Measurements from ENCODE around the gene MCTP1.
"Not testable (repeated sequence)": the region's sequence is repeated elsewhere in the genome, so short reads cannot be mapped to it uniquely, and the experiment has no call there.

MCTP1 gene

DNA sequence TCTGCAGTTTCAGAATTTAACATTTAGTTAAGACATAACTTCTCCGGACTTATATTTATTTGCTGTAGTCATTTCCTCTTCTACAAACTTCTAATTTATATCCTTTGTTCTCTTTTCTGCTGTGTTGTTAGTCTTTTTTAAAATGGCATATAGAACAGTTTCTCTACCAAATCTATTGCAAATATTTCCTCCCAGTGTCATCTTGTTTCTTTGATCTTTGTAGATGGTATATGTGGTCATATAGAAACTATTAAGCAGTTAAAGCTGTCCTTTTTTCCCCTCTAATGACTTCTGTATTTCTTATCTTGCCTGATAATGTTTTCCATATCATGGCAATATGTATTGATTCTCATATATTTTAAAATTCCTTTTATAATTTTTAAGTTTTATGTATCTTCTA, 264.5 kb downstream of the MCTP1 start:
- no peak for DNase-seq

DNA sequence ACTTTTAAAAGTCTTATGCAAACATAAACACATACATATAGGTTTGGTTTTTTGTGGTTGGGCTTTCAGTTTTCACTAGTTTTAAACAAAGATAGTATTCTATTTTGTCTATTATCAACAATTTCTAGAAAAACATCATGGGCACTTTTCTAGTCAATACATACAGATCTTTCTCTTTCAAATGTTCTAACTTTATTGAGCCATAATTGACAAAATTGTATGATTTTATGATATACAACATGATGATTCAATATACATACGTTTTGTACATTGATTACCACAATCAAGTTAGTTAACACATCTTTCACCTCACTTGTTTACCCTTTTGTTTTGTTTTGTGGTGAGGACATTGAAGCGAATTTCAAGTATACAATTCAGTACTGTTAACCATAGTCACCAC, 265.9 kb downstream of the MCTP1 start:
- no peak for DNase-seq

DNA sequence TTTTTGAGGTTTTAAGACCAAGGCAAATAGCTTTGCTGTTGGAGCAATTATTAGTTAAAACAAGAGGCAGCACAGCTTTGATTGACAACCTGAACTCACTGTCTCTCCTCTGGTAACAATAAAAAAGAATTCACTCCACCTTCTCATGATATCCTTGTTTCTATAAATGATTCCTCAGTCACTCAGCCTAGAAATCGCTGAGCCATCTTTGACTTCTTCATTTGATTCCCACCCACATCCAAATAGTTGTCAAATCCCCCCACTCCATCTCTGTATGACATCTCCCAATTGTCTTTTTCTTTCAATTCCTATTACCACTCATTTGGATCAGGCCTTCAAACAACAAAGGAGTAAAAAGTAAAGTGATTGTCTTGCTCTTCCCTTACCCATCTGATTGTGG, 266.4 kb downstream of the MCTP1 start:
- no peak for DNase-seq

DNA sequence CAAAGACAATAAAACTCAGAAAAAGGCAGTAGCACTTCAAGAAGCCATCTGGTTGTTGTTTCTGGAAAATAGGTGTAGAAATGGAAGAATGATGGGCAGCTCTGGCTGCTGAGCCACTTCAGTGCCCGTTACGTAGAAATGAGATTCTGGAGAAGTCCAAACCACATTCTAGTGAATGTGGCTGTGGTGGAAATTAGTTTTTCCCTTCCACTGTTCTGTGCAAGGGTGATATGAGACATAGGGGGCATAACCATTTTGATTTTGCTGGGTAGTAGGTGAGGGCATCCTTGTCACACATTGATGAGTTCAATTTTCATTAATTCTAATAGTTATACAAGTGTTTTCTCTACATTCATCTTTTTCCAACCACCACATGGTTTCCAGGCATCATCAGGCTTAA, 275.1 kb downstream of the MCTP1 start:
- DNase-seq, result no peak

DNA sequence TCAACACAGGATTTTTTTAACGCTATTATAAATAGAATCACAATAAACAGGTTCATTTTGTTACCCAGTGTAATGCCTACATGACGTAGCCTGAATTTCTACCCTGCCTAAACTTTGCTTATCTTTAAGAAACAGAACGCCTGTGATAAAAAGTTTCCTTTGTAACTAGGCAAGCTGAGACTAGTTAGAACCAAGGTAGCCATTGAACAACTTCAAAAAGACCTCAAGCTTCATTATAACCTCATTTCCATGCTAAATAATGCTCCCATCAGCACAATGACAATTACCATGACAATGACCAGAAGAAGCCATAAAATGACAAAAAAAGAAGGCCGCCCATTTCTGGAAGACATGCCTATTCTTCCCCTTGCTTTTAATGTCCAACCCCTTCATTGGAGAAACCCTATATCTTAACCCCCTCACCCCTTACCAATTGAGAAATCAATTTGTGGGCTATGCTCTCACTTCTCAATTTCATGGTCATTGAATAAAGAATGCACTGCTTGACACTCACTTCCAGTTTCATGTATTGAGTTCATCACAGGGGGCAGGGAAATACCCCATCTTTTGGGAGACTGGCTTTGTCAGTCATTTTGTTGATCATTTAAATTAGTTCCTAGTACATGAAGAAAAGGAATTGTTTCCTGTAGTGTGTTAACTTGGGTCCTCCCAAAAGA, 276.8 kb downstream of the MCTP1 start:
- DNase-seq, result no peak

DNA sequence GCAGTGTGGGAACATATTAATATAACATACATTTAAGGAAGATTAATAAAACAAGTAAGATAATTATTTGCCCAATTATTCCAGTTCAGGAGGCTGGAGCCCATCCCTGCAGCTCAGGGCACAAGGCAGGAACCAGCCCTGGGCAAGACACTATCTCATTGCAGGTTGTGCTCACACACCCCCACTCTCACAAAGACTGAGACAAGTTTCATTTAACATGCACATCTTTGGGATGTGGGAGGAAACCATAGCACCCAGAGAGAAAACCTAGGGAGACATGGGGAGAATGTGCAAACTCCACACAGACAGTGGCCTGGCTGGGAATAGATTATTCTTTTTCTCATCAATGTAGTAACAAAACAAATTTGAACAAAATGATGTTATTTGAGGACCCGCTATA, 279.1 kb downstream of the MCTP1 start:
- DNase-seq, result no peak

DNA sequence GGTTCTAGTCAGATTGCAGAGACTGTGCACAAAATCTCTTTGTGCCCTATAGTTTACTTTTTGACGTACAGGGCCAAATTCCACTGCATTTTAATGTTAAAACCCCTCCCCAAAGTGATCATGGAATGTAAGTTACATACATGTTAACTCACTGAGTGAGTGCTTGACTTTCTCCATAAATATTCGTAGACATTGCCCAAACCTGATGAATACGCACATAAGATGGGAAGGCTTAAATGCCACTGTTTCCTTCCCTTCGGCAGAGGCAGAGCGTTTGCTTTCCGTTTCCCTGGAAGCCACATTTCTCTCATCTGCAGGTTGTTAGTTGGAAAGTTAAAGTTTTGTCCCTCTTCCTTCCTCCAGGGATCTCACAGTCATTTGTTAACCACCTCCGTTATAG, 286.2 kb downstream of the MCTP1 start:
- no peak for DNase-seq

DNA sequence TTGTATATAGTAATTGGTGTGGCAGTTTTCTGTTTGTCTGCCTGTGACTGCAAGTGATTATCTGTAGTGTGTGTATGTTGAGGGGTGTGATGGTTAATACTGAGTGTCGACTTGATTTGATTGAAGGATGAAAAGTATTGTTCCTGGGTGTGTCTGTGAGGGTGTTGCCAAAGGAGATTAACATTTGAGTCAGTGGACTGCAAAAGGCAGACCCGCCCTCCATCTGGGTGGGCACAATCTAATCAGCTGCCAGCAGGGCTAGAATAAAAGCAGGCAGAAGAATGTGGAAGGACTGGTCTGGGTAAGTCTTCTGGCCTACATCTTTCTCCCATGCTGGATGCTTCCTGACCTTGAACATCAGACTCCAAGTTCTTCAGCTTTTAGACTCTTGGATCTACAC, 290.4 kb downstream of the MCTP1 start:
- DNase-seq, result not testable (repeated sequence)

DNA sequence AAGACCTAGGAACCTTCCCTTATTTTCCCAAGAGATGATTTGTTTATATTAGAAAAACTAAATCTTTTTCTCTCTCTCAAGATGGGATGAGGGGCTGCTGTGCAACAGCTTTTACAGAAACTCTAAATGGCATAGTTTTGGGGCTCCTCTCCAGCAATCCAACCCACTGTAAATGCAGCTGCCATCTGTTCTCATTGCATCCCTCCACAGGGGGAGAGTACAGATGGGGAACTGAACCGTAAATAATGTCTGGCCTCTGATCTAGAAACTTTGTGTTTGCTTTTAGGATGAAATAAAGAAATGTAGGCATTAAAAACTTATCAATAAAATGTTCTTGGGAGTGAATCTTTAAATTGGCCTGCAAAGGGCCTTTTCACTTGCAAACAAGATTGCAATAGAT, 291.4 kb downstream of the MCTP1 start:
- no peak for DNase-seq

DNA sequence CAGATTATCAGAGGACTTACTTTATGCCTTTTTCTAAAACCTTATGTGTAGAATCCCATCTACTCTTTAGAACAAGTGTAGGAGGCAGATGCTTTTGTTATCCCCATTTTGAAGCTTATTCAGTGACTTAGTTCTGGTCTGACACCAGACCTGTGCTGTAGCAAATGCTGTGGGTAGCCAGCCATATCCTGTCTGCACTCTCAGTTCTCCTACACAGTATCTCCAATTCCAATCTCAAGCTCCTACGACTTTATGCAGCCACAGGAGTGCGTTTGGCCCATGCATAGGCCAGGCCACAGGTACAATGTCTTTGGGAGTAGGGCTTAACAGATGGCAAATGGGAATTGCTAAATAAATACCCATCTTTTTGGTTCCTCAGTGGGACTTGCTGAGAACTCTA, 292.6 kb downstream of the MCTP1 start:
- DNase-seq, result no peak

DNA sequence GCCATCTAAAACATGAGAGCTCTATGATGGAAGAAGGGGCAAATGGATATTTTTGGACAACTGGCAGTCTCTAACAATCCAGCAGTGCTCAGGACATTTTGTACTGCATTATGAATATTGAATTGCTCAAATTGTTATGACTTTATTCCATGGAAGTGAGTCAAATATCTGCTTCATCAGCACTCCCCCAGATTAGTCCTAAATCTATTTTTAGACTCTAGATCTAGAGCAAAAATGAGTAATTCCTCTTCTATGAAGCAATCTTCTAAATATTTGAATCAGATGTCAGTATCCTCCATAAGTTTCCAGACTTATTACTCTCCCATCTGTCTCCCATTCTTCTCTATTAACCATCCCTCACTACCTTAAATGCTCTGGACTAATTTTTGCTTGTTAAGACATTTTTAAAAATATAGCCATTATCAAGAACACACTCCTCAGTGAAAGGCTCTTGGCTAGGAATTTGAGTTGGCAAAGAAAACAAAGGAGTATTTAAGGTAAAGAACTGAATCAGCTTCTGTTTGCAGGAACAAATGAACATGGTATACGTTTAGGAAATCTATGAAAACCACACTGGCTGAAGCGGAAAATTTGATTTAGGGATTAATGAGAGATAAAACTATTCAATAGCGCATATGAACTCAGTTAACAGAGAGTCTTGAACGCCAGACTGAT, 300.9 kb downstream of the MCTP1 start:
- no peak for DNase-seq

DNA sequence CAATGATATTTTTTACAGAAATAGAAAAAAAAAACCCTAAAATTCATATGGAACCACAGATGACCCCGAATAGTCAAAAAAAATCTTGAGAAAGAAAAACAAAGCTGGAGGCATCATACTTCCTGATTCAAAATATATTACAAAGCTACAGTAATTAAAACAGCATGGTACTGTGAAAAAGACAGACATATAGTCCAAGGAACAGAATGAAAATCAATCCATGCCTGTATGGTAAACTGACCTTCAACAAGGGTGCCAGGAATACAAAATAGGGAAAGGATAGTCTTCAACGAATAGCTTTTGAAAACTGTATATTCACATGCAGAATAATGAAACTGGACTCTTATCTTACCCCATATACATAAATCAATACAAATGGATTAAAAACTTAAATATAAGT, 307.5 kb downstream of the MCTP1 start:
- no peak for DNase-seq

DNA sequence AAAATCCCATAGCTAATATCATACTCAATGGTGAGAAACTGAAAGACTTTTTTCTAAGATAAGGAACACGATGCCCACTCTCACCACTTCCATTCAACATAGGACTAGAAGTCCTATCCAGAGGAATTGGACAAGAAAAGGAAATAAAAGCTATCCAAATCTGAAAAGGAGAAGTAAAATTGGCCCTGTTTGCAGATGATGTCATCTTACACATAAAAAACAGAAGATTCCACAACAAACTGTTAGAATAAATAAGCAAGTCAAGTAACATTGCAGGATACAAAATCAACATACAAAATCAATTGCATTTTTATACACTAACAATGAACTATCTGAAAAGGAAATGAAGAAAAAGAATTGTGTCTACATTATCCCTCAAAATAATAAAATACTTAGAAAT, 308.0 kb downstream of the MCTP1 start:
- DNase-seq, result no peak

DNA sequence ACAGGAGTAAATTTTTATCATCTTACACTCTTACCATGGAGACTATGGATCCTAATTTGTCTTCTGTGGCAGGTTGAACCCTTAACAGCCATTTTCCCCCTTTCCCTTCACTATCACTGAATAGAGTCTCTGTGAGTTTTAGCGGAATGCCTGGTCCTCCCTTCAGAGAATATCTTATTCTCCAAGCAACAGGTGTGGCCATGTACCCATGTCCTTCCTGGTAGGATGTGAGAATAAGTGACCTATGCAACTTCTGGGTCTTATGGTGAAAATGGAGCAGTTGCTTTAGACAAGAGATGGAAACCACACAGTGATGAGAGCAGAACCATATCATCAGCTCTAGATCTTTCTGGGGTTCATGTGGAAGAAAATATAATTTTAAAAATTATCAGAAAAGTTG, 312.6 kb downstream of the MCTP1 start:
- no peak for DNase-seq

DNA sequence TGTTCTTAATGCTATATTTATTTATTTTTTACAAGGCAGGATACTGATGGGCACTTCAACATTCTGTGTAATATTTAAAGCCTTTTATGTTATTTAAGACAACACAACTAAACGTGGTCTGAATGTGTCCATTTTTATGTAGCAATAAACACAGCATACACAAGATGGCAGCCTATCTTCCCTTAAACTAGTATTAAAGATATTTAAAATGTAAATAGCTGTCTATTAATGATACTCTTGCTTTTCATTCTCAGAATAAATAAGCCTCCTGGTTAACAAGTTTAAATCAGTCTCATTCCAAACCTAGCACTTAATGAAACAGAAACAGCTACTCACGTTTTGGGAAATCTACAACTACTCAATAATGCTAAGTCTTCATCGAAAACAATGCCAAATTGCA, 315.7 kb downstream of the MCTP1 start:
- no peak for DNase-seq

DNA sequence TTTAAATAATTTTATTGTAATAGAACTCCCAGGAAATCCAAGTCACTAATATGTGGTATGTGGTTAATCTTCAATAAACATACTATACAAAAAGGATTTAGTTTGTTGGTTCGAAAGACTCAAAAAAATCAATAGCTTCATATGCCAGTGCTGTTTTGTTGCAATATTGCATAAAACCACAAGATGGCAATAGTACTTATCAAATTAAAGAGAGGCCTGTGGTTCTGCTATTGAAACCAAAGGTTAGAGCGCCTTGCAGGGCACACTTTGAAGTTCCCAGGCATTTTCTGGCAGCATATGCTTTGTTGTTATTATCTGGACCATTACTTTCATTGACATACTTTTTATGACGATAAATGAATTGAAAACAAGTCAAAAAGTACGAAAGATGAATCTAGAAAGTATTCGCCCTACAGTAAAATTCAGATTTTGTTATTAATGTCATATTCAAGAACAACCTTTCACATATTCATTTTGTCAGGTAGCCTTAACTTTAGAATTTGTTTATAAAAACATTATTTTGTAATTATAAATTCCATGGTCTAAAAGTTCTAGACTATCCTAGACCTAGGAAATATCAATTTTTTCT, 316.3 kb downstream of the MCTP1 start:
- DNase-seq, result no peak

DNA sequence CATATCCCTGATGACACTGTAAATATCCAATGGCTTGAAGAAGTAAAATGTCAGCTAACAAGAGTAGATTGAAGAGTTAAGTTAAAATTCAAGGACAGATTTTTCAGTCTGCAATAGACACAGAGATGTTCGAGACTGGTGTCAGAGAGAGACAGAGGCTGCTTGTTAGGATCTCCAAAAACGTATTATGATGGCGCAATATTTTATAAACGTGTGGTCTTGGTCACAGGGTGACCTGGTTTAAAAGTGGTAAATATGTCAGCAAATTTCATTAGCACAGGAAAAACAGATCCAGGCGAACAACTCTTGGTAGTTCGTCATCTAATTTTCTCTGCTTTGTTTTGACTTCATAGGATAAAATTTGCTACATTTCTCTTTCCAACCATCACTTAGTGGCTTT, 317.4 kb downstream of the MCTP1 start:
- DNase-seq, result no peak

DNA sequence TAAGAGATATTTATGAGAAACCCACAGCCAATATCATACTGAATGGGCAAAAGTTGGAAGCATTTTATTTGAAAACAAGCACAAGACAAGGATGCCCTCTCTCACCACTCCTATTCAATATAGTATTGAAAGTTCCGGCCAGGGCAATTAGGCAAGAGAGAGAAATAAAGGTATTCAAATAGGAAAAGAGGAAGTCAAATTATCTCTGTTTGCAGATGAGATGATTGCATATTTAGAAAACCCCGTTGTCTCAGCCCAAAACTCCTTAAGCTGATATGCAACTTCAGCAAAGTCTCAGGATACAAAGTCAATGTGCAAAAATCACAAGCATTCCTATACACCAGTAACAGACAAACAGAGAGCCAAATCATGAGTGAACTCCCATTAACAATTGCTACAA, 325.6 kb downstream of the MCTP1 start:
- not testable (repeated sequence) for DNase-seq

DNA sequence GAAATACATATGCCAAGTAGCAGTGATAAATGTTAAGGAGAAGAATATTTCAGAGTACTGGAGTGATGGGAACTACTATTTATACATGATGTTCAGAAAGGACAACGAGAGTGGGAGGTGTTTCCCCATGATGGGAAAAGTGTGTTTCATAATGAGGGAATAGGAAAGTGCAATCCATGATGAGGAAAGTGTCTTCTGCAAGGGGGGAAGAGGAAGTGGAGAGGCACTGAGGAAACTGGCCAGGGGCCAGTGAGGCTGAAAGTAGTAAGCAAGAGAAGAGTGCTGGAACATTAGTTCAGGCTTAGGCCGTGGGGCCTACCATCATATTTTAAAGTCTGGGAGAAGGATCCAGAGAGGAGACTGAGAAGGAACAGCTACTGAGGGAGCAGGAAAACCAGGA, 339.2 kb downstream of the MCTP1 start:
- DNase-seq, result no peak

DNA sequence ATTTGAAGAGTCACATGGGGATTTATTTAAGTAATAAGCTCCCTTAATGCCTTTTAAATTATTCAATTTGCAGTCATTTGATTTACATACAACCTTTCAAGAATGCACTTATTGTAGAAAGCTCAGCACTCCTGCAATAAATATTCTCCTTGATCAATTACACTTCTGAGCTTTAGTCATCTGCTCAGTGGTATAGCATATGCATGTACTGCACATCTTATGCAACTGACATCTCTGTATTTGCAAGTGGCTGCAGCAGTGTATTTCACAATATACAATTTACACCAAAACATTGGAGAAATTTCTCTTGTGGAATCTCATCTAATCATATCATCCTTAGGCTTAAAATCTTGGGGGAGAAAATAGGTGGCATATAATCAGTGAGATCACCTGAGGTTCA, 340.7 kb downstream of the MCTP1 start:
- no peak for DNase-seq

DNA sequence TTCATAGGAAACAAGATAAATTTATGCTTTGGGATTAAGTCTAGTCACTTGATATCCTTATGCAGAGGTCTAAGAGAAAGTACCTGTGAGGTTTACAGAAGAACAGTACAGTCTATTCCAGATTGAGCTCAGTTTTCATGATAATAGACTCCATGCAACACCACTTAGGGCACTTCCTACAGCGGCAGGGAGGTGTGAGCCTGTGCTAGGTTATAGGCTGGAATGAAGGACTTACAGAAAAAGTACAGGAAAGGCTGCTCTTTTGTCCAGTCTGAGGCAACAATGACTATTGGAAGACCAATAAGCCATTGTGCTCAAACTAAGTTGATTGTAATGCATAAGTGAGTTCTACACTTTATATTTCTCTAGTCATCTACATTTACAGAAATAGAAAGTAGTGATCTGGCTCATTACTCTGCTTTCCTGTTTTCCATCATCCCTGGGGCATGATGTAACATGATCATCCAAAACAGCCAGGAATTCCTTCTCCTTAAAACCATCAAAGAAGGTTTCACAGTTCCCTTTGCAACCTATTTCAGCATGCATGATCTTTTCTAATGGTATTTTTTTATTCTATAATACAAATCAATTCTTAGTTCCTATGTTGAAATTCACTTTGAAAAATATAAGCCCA, 343.7 kb downstream of the MCTP1 start:
- DNase-seq, result no peak

DNA sequence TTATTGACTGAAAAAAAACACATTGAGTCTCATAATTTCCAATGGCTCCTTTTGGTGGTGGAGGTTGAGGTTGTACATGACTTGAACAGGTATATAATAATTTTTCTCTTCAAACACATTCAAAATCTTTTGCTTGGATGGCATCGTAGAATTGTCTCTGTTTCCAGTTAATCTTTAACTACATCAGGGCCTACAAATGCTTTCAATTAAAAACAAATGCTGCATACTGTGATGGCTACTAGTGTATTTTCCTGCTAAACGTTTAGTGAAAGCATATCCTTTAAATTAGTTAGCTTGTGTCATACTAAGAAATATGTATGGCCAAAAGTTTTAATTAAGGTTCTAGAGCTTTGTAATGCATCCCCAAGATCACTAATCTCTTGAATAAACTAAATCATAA, 352.6 kb downstream of the MCTP1 start:
- DNase-seq, result no peak

DNA sequence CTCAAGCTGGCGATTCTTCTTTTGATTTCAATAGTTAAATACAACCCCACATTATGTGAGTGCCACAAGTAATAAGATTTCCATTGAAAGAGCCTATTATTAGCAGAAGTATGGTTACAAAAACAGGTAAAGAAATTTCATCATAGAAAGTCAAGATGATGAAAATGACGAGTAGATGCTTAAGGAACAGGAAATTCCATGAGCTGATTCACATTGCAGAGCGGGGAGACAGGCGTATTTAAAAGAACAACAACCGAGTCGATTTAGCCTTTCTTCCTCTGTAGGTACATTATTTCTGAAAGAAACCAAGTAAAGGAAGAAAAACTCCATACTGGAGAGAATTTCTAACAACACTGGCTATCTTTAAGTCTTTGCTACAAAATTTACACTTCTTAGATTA, 356.0 kb downstream of the MCTP1 start:
- DNase-seq, result no peak

DNA sequence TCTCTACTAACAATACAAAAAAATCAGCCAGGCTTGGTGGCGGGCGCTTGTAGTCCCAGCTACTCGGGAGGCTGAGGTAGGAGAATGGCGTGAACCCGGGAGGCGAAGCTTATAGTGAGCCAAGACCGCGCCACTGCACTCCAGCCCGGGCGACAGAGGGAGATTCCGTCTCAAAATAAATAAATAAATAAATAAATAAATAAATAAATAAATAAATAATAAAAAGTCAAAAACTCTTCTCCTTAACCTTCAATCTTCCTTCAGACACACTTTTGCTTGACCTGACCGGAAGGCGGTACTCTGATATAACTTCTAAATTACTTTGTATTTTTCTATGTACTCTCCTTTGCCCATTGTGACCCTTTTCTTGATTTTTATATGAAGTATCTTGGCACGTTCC, 364.3 kb downstream of the MCTP1 start:
- DNase-seq, result no peak

All from cortex of kidney (tissue), 1 donor.